Caco-2 (cell line): Measurements from ENCODE around the gene AFF1. TPM values are rescaled to one million over a fixed set of nuclear protein-coding genes. Genes with fewer than 3 reads are reported as not detected.

ENCODE experiments used
- BruUV-seq: library from RNA; stranded (reverse); fragments of 400-500 nt; replicated peaks from 2 replicates; lab custom pipeline; 2021; lab: Mats Ljungman, UMichigan
- CTCF ChIA-PET: fragments of 300-600 bp; sonication (Branson Sonifier 250); formaldehyde crosslinking; loops from one replicate; lab custom pipeline; 2022; ENCODE audit warnings: antibody characterized with exemption; lab: Charles Lee
- POLR2A ChIA-PET: fragments of 300-600 bp; sonication (Branson Sonifier 250); formaldehyde crosslinking; loops from one replicate; lab custom pipeline; 2022; ENCODE audit warnings: antibody characterized with exemption; lab: Charles Lee
- DNase-seq, 2 experiments: peaks; one replicate each; pipeline versions ENCODE4 v3.0.0 to v3.0.0-alpha.2; 2020 to 2022
- H3K27me3 ChIP-seq: replicated peaks from 2 replicates; pipeline ENCODE4 v1.6.0; 2011; ENCODE audit warnings: low read length; ENCODE audit not compliant: control insufficient read depth, insufficient read depth
- H3K36me3 ChIP-seq: 2 replicates; pipeline ENCODE4 v1.5.1; 2011; ENCODE audit warnings: low read length; ENCODE audit not compliant: control insufficient read depth, insufficient read depth
- H3K4me1 ChIP-seq: fragments of 250-450 bp; sonication (Bioruptor Pico); 2 replicates; pipeline ENCODE4 v1.5.1; 2020; ENCODE audit warnings: mild to moderate bottlenecking
- H3K4me3 ChIP-seq: 2 replicates; pipeline ENCODE4 v1.5.1; 2011; ENCODE audit warnings: low read depth, mild to moderate bottlenecking, control low read depth, low read length
- H3K9me3 ChIP-seq: fragments of 250-450 bp; sonication (Bioruptor Pico); 2 replicates; pipeline ENCODE4 v1.5.1; 2020; ENCODE audit warnings: mild to moderate bottlenecking, moderate library complexity
- H3K27ac Mint-ChIP-seq: one replicate; pipeline ENCODE4 v1.8.0; 2022; ENCODE audit warnings: mixed read lengths; ENCODE audit not compliant: unreplicated experiment
- H3K27me3 Mint-ChIP-seq: one replicate; pipeline ENCODE4 v1.8.0; 2022; ENCODE audit warnings: mixed read lengths; ENCODE audit not compliant: insufficient read depth, unreplicated experiment
- H3K36me3 Mint-ChIP-seq: one replicate; pipeline ENCODE4 v1.8.0; 2022; ENCODE audit warnings: mild to moderate bottlenecking, mixed read lengths; ENCODE audit not compliant: insufficient read depth, unreplicated experiment
- H3K4me1 Mint-ChIP-seq: one replicate; pipeline ENCODE4 v1.8.0; 2022; ENCODE audit warnings: low read depth, mixed read lengths; ENCODE audit not compliant: unreplicated experiment
- H3K4me3 Mint-ChIP-seq: one replicate; pipeline ENCODE4 v1.8.0; 2022; ENCODE audit warnings: mild to moderate bottlenecking, moderate library complexity, mixed read lengths; ENCODE audit not compliant: unreplicated experiment
- H3K9me3 Mint-ChIP-seq: one replicate; pipeline ENCODE4 v1.8.0; 2022; ENCODE audit warnings: mixed read lengths; ENCODE audit not compliant: unreplicated experiment
- CTCF ChIP-seq, 2 experiments: fragments of 200-600 bp in 1 of 2; IDR thresholded peaks; 1 replicate in 1 of 2; 2 replicates in 1 of 2; pipeline versions ENCODE4 v1.5.1 to v1.8.0; 2011 to 2022; ENCODE audit warnings: antibody characterized with exemption in 1 of 2, control low read depth in 1 of 2, inconsistent platforms in 1 of 2, low read depth in 1 of 2, low read length in 1 of 2, mild to moderate bottlenecking in 1 of 2, moderate library complexity in 1 of 2; ENCODE audit not compliant: insufficient read depth in 1 of 2, severe bottlenecking in 1 of 2, unreplicated experiment in 1 of 2
- intact Hi-C: fragments of 100-400 bp; cut with micrococcal nuclease; formaldehyde crosslinking; loops from one replicate; pipeline ENCODE4 v1.10.0; 2022; ENCODE audit not compliant: unreplicated experiment
- total RNA-seq: library from RNA; stranded (reverse); gene quantifications from 2 replicates; pipeline ENCODE4 v1.2.3, GENCODE V29; 2022

The AFF1 gene
- total RNA-seq, 1 experiment from 2014 or later: 48.3 TPM

- peak overlapping the region; percentile 71 for H3K27ac Mint-ChIP-seq
- H3K36me3 ChIP-seq: peaks cover 4% of the 10 kb centered on the region
- H3K27me3 Mint-ChIP-seq: no peaks in the 10 kb centered on the region
- H3K36me3 Mint-ChIP-seq: peaks cover 37% of the 10 kb centered on the region
- H3K4me1 Mint-ChIP-seq: peaks cover 22% of the 10 kb centered on the region
- no peaks in the 10 kb centered on the region for H3K27me3 ChIP-seq
- intact Hi-C loops: no loop called here
- H3K4me1 ChIP-seq: peaks cover 52% of the 10 kb centered on the region
- H3K4me3 Mint-ChIP-seq: no peak overlapping the region
- no peaks in the 10 kb centered on the region for H3K9me3 Mint-ChIP-seq
- BruUV-seq: no TSS peak
- H3K9me3 ChIP-seq: no peaks in the 10 kb centered on the region
- TF ChIP-seq CTCF (IDR thresholded peaks at IDR 0.05; ENCODE audit: insufficient read depth in 1 of 2, low read depth in 1 of 2, low read length in 1 of 2, severe bottlenecking in 1 of 2, unreplicated experiment in 1 of 2): no peak
- H3K4me3 ChIP-seq: no peak overlapping the region
- no peak for DNase-seq
- POLR2A ChIA-PET: interaction anchor here (1.1 kb wide), 1 partner anchor 185 kb away, joined by 3 read pairs; the partner anchor contains the start of gene AFF1
- CTCF ChIA-PET: interaction anchor here (0.8 to 1.0 kb wide), 2 partner anchors 101 to 197 kb away, joined by 3 read pairs; no protein-coding TSS in a partner anchor
These were observed 185.2 kb downstream of the AFF1 start for GRCh38 chr4:87120010-87120409.

- Histone ChIP-seq H3K27me3 (no peaks in the 10 kb centered on the region), H3K4me1 (peaks cover 53% of the 10 kb centered on the region), H3K36me3 (peaks cover 2% of the 10 kb centered on the region; the same call in 1 of the 2 replicates), H3K9me3 (no peaks in the 10 kb centered on the region), H3K4me3 (no peak overlapping the region)
- peak overlapping the region; percentile 44 for H3K4me3 Mint-ChIP-seq
- H3K36me3 Mint-ChIP-seq: peaks cover 40% of the 10 kb centered on the region
- H3K27me3 Mint-ChIP-seq: no peaks in the 10 kb centered on the region
- no peaks in the 10 kb centered on the region for H3K9me3 Mint-ChIP-seq
- intact Hi-C loops: loop anchor here (1.0 kb wide), 1 partner anchor 15 kb away; no protein-coding TSS in a partner anchor
- no peak for TF ChIP-seq CTCF (IDR thresholded peaks at IDR 0.05; ENCODE audit: insufficient read depth in 1 of 2, low read depth in 1 of 2, low read length in 1 of 2, severe bottlenecking in 1 of 2, unreplicated experiment in 1 of 2)
- H3K4me1 Mint-ChIP-seq: peaks cover 27% of the 10 kb centered on the region
- peak; percentile 51 to 63 for DNase-seq
- CTCF ChIA-PET: interaction anchor here (0.8 to 1.0 kb wide), 2 partner anchors 100 to 198 kb away, joined by 3 read pairs; no protein-coding TSS in a partner anchor
- BruUV-seq: no TSS peak
- peak overlapping the region; percentile 71 for H3K27ac Mint-ChIP-seq
- POLR2A ChIA-PET: interaction anchor here (1.0 to 1.1 kb wide), 2 partner anchors 15 to 186 kb away, joined by 3 read pairs; partner anchors contain the start of gene AFF1
These were observed 185.8 kb downstream of the AFF1 start for GRCh38 chr4:87120411-87121162.

GRCh38 chr4:87121341-87122065, 186.7 kb downstream of the AFF1 start:
- CTCF ChIA-PET: no interaction called here
- peaks cover 53% of the 10 kb centered on the region for H3K4me1 ChIP-seq
- peaks cover 5% of the 10 kb centered on the region; the same call in 1 of the 2 replicates for H3K36me3 ChIP-seq
- no peak overlapping the region for H3K4me3 Mint-ChIP-seq
- H3K27ac Mint-ChIP-seq: no peak overlapping the region
- H3K9me3 ChIP-seq: no peaks in the 10 kb centered on the region
- H3K27me3 ChIP-seq: no peaks in the 10 kb centered on the region
- no peaks in the 10 kb centered on the region for H3K27me3 Mint-ChIP-seq
- no peak for DNase-seq
- H3K9me3 Mint-ChIP-seq: no peaks in the 10 kb centered on the region
- no TSS peak for BruUV-seq
- no peak overlapping the region for H3K4me3 ChIP-seq
- H3K36me3 Mint-ChIP-seq: peaks cover 44% of the 10 kb centered on the region
- TF ChIP-seq CTCF (IDR thresholded peaks at IDR 0.05; ENCODE audit: insufficient read depth in 1 of 2, low read depth in 1 of 2, low read length in 1 of 2, severe bottlenecking in 1 of 2, unreplicated experiment in 1 of 2): no peak
- intact Hi-C loops: loop anchor here (1.0 kb wide), 1 partner anchor 16 kb away; no protein-coding TSS in a partner anchor
- peaks cover 33% of the 10 kb centered on the region for H3K4me1 Mint-ChIP-seq
- POLR2A ChIA-PET: interaction anchor here (1.0 kb wide), 1 partner anchor 16 kb away, joined by 3 read pairs; no protein-coding TSS in a partner anchor
